Stimulated activated naive CD8-positive, alpha-beta T cell treated with anti-CD3 and anti-CD28 coated beads, Interleukin-15, amount 100 ng/mL, for 72 hours (primary cell): Measurements from ENCODE around the gene ZNF813.
A peak's percentile ranks its signal among the peaks of the same experiment; 100 is the strongest.

Experiments
- ATAC-seq: fragments of 150-1000 bp; cut with Tn5 transposase; 2 replicates; pipeline ENCODE4 v1.10.0; 2021; ENCODE audit warnings: mild to moderate bottlenecking, moderate library complexity
- DNase-seq, 2 donors: peaks; one replicate each; pipeline ENCODE4 v3.0.0; 2021 to 2022
- H3K27ac Mint-ChIP-seq, 2 donors: one replicate each; pipeline ENCODE4 v1.8.0; 2022; ENCODE audit warnings: mild to moderate bottlenecking in 2 of 2, mixed read lengths in 2 of 2, moderate library complexity in 2 of 2
- H3K27me3 Mint-ChIP-seq: one replicate; pipeline ENCODE4 v1.8.0; 2022; ENCODE audit warnings: mixed read lengths
- H3K4me1 Mint-ChIP-seq: one replicate; pipeline ENCODE4 v1.8.0; 2022; ENCODE audit warnings: mild to moderate bottlenecking, mixed read lengths
- H3K4me3 Mint-ChIP-seq, 2 donors: one replicate each; pipeline ENCODE4 v1.8.0; 2022; ENCODE audit warnings: mild to moderate bottlenecking in 2 of 2, mixed read lengths in 2 of 2, moderate library complexity in 1 of 2
- H3K9me3 Mint-ChIP-seq, 2 donors: one replicate each; pipeline ENCODE4 v1.8.0; 2022; ENCODE audit warnings: mixed read lengths in 2 of 2

Gene ZNF813

DNA sequence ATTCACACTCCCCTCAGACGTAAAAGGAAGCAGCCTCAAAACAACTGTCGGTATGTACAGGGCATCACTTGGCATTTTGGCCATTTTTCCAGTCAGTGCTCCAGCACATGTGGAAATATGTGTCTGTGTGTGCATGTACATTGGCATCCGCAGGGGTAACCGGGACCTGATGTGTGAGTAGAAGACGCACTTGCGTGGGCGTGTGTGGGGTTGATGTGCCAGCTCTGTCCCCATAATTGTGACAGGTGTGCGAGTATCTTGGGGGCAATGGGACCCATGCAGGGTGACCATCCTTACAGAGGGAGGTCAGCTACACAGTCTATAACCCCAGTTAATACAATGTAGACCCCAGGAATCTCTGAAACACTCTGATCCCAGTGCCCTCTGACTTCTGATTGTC, 63.1 kb downstream of the ZNF813 start:
- H3K4me3 Mint-ChIP-seq = no peak overlapping the region
- H3K27me3 Mint-ChIP-seq = no peaks in the 10 kb centered on the region
- peaks cover 11 to 44% of the 10 kb centered on the region in 2 donors for H3K9me3 Mint-ChIP-seq
- H3K4me1 Mint-ChIP-seq = no peaks in the 10 kb centered on the region
- DNase-seq (no peak), ATAC-seq (no peak)
- no peak overlapping the region for H3K27ac Mint-ChIP-seq

DNA sequence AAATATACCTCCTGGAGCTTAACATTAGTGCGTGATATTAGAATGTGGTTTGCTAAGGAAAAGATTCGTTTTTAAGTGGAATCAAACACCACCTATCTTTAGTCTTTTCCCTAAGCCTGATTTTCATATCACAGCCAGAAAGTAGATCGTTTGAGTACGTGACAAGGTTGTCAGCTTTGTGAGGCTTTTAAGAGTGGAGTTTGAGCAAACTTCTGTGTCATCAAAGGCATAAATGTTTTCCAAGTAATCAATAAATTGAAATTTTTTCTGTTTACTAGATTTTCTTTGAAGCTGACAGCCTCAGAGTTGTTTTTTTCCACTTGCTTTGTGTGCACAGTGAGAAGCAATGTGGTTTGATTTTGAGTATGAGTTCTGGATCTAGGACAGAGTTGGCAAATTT, 63.9 kb downstream of the ZNF813 start:
- Mint-ChIP-seq H3K27ac (no peak overlapping the region), H3K9me3 (peaks cover 7 to 36% of the 10 kb centered on the region in 2 donors), H3K27me3 (no peaks in the 10 kb centered on the region), H3K4me1 (peaks cover 4% of the 10 kb centered on the region), H3K4me3 (no peak overlapping the region)
- DNase-seq (no peak), ATAC-seq (no peak)

DNA sequence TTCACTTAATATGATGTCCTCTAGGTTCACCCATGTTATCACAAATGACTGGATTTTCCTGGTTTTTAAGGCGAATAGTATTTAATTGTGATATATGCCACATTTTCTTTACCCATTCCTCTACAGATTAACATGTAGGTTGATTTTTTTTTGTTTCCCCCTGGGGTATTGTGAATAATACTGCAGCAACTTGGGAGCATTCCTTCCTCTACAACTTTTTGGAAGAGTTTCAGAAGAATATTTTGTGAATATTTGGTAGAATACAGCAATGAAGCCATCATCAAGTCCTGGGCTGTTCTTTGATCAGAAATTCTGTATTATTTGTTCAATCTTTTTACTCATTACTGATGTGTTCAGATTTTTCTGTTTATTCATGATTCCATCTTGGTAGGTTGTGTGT, 64.8 kb downstream of the ZNF813 start:
- Mint-ChIP-seq H3K27me3 (no peaks in the 10 kb centered on the region), H3K27ac (no peak overlapping the region), H3K9me3 (peaks cover 7 to 31% of the 10 kb centered on the region in 2 donors), H3K4me1 (peaks cover 7% of the 10 kb centered on the region), H3K4me3 (no peak overlapping the region)
- no peak for ATAC-seq
- DNase-seq = no peak

DNA sequence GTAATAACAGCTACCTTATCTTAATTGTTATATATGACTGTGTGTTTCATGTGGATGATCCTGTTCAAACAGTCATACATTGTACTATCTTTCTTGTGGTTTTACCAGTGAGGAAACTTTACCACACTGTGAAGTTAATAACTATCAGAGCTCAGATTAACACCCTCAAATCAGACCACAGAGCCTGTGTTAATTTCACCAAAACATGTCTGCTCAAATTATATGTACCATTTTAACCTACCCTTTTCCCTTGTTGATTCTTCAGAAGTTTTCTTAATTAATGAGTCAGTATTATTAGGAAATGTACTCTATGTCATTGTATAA, 68.7 kb downstream of the ZNF813 start:
- peak overlapping the region in 1 of 2 donors; percentile 47 for H3K4me3 Mint-ChIP-seq
- peaks cover 7 to 20% of the 10 kb centered on the region in 2 donors for H3K9me3 Mint-ChIP-seq
- peaks cover 30% of the 10 kb centered on the region for H3K4me1 Mint-ChIP-seq
- H3K27ac Mint-ChIP-seq = no peak overlapping the region
- ATAC-seq (no peak), DNase-seq (no peak)
- H3K27me3 Mint-ChIP-seq = no peaks in the 10 kb centered on the region

DNA sequence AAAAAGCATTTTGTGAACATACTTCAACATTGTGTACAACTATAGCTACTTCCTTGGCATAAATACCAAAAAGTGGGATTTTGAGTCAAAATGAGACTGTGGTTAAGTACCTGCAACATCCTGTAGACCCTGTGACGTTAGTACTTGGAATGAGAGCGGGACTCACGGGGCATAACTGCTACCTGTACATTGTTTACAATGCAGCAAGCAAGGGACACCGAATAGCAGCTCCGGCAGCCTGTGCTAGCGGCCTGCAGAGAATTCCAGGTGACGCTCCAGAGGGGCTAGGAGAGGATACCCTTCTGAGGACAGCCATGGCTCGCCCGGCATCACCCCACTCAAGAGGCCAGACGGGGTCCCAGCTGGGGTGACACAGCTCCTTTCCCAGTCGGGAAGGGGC, 69.6 kb downstream of the ZNF813 start:
- H3K4me3 Mint-ChIP-seq = peak overlapping the region; percentile 95 to 99
- DNase-seq (peak in 1 of 2 donors; percentile 24), ATAC-seq (peak; percentile 31)
- no peaks in the 10 kb centered on the region for H3K27me3 Mint-ChIP-seq
- H3K27ac Mint-ChIP-seq = peak overlapping the region; percentile 97 to 99
- peaks cover 39% of the 10 kb centered on the region for H3K4me1 Mint-ChIP-seq
- H3K9me3 Mint-ChIP-seq = peaks cover 7 to 18% of the 10 kb centered on the region in 2 donors

DNA sequence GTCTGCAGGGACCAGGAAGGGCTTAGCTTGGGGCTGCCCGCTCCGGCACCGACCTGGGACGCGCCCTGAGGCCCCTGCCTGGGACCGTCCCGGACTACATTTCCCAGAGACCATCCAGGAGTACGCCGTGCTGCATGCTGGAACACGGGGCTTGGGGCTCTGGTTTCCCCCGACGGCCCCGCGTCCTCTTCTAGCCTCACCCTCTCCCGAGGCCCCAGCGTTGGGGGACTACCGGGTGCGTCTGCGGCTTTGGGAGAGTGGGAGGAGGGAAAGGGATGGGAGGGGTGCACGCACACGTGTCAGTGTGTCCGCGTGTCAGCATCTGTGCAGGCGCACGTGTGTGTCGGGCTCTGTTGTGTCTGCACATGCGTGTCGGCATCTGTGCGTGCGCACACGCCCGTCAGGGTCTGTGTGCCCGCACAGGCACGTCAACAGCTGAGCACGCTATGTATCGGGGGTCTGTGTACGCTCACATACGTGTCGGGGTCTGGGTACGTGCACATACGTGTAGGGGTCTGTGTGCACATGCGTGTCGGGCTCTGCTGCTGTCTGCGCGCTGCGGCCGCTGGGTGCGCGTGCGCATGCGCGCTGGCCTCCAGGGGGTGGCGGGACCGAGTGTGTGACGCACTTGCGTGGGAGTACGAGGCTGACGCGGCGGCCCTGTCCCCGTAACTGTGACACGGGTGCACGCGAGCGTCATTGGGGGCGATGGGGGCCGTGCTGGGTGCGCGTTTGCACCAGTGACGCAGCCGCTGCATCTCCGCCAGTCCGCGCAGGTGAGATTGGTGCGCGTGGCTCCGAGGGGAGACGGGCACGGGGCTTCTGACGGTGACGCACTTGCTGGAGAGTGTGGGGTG, 70.2 kb downstream of the ZNF813 start, which contains the start of gene ZNF331:
ZNF331 (plus strand) TSS at position 625 of the 857 bp plus-strand sequence. CDS start 31,232 bp downstream, outside the sequence.
- peak; percentile 87 to 89 for DNase-seq
- Mint-ChIP-seq H3K27me3 (no peaks in the 10 kb centered on the region), H3K9me3 (peaks cover 4 to 18% of the 10 kb centered on the region in 2 donors), H3K4me1 (peaks cover 41% of the 10 kb centered on the region), H3K4me3 (peak within 1 kb of the TSS; percentile 95 to 99), H3K27ac (peak within 1 kb of the TSS; percentile 97 to 99)
- ATAC-seq = peak; percentile 87

DNA sequence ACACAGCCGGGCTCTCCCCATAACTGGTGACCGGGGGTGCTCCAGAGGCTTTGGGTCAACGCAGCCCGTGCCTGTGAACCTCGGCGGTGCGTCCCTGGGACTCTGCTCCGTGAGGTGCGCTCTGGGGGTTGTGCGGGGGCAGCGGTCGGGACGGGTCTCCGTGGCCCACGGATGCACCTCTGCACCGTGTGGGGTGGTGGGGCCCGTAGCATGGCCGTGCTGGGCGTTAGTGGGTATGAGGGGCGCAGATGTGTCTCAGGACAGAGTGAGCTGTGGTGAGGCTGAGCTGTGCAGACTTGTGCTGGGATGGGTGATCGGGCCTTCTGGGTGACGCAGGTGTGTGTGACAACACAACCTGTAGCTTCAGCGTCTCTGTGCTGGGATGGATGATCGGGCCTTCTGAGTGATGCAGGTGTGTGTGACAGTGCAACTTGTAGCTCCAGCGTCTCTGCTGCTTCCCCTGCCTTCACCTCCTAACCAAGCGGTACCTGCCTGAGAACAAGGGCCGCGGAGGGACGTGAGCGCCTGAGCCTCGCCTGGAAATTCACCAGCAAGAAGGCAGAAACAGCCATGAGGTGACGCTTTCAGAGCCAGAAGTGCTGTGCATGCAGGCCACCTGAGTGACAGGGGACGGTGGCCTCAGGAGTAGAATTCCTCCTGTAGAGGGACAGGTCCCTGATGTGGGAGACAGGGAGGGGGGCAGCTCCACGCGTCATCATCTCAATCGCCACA, 71.0 kb downstream of the ZNF813 start:
- Mint-ChIP-seq H3K27me3 (no peaks in the 10 kb centered on the region), H3K27ac (peak overlapping the region; percentile 97 to 99), H3K4me3 (peak overlapping the region; percentile 95 to 99), H3K9me3 (peaks cover 0 to 18% of the 10 kb centered on the region in 2 donors), H3K4me1 (peaks cover 41% of the 10 kb centered on the region)
- peak; percentile 29 for ATAC-seq
- no peak for DNase-seq

DNA sequence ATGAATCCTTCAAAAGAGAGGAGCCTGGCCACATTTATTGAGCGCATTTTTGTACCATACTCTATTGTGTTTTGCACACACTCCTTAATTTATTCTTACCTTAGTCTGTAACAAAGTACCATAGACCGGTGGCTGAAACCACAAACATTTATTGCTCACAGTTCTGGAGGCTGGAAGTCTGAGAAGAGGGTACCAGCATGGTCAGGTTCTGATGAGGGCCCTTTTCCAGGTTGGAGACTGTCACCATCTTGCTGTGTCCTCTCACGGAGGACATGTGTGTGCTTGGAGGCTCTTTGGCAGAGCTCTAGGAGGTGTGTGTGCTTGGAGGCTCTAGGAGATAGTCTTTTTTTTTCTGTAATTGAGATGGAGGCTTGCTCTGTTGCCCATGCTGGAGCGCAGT, 72.6 kb downstream of the ZNF813 start:
- Mint-ChIP-seq H3K4me1 (peaks cover 43% of the 10 kb centered on the region), H3K27ac (no peak overlapping the region), H3K27me3 (no peaks in the 10 kb centered on the region), H3K9me3 (peaks cover 0 to 12% of the 10 kb centered on the region in 2 donors), H3K4me3 (peak overlapping the region; percentile 22 to 26)
- no peak for DNase-seq
- ATAC-seq = no peak

DNA sequence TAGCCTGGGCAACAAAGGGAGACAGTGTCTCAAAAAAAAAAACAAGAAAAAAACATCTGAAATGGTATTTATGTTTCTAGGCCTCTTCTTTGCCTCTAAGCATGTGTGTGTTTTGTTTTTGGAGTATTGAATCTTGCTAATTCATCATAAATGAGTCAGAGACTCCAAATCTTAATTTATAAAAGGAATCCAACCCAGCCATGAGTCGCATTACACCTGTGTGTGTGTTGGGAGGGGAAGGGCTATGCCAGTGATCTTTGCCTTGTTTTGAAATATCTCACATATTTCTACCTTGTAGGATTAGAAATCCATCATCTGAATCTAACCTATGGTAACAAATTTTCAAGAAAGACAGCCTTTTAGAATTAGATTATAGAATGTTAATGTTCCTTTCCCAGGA, 74.4 kb downstream of the ZNF813 start:
- H3K4me3 Mint-ChIP-seq = no peak overlapping the region
- DNase-seq (no peak), ATAC-seq (no peak)
- H3K27me3 Mint-ChIP-seq = no peaks in the 10 kb centered on the region
- peaks cover 0 to 12% of the 10 kb centered on the region in 2 donors for H3K9me3 Mint-ChIP-seq
- peaks cover 46% of the 10 kb centered on the region for H3K4me1 Mint-ChIP-seq
- no peak overlapping the region for H3K27ac Mint-ChIP-seq

DNA sequence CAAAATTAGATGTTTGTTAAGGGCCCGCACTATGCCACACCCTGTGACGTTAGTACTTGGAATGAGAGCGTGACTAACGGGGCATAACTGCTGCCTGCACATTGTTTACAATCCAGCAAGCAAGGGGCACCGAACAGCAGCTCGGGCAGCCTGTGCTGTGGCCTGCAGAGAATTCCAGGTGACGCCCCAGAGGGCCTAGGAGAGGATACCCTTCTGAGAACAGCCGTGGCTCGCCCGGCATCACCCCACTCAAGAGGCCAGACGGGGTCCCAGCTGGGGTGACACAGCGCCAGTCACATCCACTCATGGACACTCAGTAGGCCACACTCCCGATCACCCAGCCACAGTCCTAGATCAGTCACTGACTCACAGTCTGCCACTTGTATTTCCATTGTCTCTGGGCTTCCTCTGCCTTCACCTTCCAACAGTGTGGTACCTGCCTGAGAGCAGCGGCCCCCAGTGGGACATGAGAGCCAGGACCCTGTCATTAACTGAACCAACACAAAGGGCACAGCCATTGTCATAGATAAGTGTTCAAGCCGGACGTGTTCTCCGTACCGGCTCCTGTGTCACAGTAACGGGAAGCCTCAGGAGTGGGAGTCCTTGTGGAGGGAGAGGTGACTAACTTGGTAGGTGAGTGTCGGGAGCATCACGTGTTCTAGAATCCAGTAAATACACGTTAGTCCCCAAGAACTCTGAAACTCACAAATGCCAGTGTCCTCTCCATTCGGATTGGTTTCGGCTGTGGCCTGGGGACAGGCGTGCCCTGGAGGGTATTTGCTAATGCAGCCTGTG, 77.9 kb downstream of the ZNF813 start:
- Mint-ChIP-seq H3K4me3 (no peak overlapping the region), H3K4me1 (peaks cover 29% of the 10 kb centered on the region), H3K27ac (peak overlapping the region in 1 of 2 donors; percentile 29), H3K9me3 (no peaks in the 10 kb centered on the region), H3K27me3 (no peaks in the 10 kb centered on the region)
- ATAC-seq = no peak
- no peak for DNase-seq
